ENCODE data around the gene ATP2A1.

DNA sequence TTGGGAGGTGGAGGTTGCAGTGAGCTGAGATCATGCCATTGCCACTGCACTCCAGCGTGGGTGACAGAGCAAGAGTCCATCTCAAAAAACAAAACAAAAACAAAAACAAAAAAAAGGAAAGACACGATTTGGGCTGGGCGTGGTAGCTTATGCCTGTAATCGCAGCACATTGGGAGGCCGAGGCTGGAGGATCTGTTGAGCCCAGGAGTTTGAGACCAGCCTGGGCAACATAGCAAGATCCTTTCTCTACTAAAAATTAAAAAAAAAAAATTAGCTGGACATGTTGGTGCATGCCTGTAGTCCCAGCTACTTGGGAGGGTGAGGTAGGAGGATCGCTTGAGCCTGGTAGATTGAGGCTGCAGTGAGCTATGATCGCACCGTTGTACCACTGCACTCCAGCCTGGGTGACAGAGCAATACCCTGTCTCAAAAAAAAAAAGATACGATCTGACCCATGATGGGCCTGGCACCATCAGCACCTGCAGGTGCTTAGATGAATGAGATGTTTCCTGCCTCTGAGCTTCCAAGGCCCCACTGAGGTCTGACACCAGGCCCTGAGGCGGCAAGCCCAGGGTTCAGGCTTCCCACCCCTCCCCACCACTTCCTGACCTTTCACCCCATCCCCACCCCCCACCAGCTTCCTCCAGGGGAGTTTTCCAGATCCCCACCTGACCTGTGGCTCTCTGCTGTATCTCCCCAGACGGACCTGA is 21.7 kb downstream of the ATP2A1 start:
- TF ChIP-seq CTCF (conservative IDR thresholded peaks at IDR 0.05; ENCODE audit: low read length): no peak
- TF ChIP-seq EZH2phosphoT487 (IDR thresholded peaks at IDR 0.05; ENCODE audit: borderline replicate concordance): no peak

All from Loucy (cell line).